Activated T-cell treated with anti-CD3 and anti-CD28 coated beads, Interleukin-2, amount 50 U/mL, for 72 hours (primary cell): ENCODE results near the gene ZNF593. TPM values are rescaled to one million over a fixed set of nuclear protein-coding genes. Genes with fewer than 3 reads are reported as not detected.
A peak's percentile ranks its signal among the peaks of the same experiment; 100 is the strongest.

ENCODE experiments used
- ATAC-seq, 2 donors: fragments of 150-1000 bp; cut with Tn5 transposase; replicated peaks in 1 of 2; 2 replicates each; pipeline ENCODE4 v1.10.0; 2021; ENCODE audit warnings: moderate library complexity in 2 of 2, mild to moderate bottlenecking in 1 of 2
- DNase-seq, 2 donors: peaks; one replicate each; pipeline ENCODE4 v3.0.0; 2021 to 2022; ENCODE audit warnings: mixed read lengths in 1 of 2
- H3K27ac Mint-ChIP-seq: one replicate; pipeline ENCODE4 v1.8.0; 2022; ENCODE audit warnings: mild to moderate bottlenecking, moderate library complexity, mixed read lengths
- H3K27me3 Mint-ChIP-seq: one replicate; pipeline ENCODE4 v1.8.0; 2022; ENCODE audit warnings: low read depth, mixed read lengths
- H3K36me3 Mint-ChIP-seq, 2 donors: one replicate each; pipeline ENCODE4 v1.8.0; 2022; ENCODE audit warnings: mixed read lengths in 2 of 2, mild to moderate bottlenecking in 1 of 2; ENCODE audit not compliant: insufficient read depth in 2 of 2
- H3K4me1 Mint-ChIP-seq: one replicate; pipeline ENCODE4 v1.8.0; 2022; ENCODE audit warnings: low read depth, mixed read lengths
- H3K4me3 Mint-ChIP-seq, 2 donors: one replicate each; pipeline ENCODE4 v1.8.0; 2022; ENCODE audit warnings: mild to moderate bottlenecking in 2 of 2, mixed read lengths in 2 of 2, moderate library complexity in 2 of 2
- H3K9me3 Mint-ChIP-seq, 2 donors: one replicate each; pipeline ENCODE4 v1.8.0; 2022; ENCODE audit warnings: mixed read lengths in 2 of 2
- total RNA-seq, 2 donors: library from RNA; stranded (reverse); gene quantifications; one replicate each; pipeline ENCODE4 v1.2.3, GENCODE V29; 2022

Gene ZNF593
- total RNA-seq, 2 donors from 2014 or later: 34.1 to 42.4 TPM

DNA sequence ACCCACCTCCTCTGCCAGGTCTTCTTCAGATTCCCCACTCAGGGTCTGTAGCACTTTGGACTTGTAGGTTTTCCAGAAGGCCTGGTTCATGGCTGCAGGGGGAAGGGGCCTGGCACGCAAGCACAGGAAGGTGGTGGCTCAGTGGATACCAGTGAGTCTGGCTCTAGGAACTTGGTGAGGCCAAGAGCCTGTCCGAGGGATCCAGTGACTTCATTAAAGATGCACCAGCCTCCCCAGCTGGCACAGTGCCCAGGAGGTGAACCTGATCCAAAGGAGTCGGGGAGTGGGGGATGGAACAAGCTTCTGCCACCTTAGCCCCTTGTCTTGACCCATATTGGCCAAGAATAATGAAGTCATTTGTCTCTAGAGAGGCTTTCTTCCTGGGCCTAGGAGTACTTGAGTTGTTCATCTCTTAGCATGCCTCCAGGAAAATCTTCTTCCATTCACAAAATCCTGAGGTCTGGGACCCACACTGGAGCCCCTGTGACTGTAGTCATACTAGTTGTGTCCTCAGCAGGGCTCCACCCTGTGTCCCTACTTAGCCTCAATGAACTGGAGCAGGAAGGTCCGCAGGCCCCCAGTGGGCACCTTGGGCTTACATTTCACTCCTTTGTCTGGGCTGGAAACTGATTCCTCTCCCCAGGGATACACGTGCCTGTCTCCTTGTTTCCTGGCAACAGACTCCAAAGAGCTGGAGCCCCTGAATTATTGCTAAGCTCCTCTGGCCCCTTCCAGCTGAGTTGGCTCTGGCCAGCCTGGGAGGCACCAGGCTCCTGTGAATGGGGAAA, 1.1 kb upstream of the ZNF593 start, which contains the start of gene C1orf232:
TSS of gene C1orf232 (minus strand) at position 554 of the 788 bp plus-strand sequence. CDS start at position 90, 464 bp downstream.
- DNase-seq (no peak), ATAC-seq (no peak)
- H3K9me3 Mint-ChIP-seq: no peaks in the 10 kb centered on the region
- H3K27ac Mint-ChIP-seq: peak within 1 kb of the TSS; percentile 56
- peak within 1 kb of the TSS; percentile 92 to 93 for H3K4me3 Mint-ChIP-seq
- peaks cover 13% of the 10 kb centered on the region for H3K27me3 Mint-ChIP-seq
- H3K36me3 Mint-ChIP-seq: no peaks in the 10 kb centered on the region
- H3K4me1 Mint-ChIP-seq: peaks cover 36% of the 10 kb centered on the region

DNA sequence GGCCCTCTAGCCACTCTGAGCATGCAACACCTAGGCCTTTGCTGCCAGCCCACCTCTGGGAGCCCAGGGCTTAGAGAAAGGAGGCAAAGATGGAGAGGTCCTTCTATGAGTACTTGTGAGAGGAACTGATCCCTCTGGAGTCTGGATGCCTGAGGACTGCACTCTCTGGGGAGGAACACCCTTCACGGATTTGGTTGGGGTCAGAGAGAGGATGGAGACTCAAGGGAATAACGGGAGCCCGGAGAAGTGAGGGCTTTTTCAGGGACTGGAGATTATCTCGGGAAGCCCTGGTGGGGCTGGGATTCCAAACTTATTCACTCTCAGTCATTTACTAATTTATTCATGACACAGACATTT, 532 bp upstream of the ZNF593 start:
- Mint-ChIP-seq H3K27me3 (peaks cover 9% of the 10 kb centered on the region), H3K27ac (peak overlapping the region; percentile 56), H3K36me3 (no peaks in the 10 kb centered on the region), H3K9me3 (no peaks in the 10 kb centered on the region), H3K4me3 (peak overlapping the region; percentile 92 to 93), H3K4me1 (peaks cover 42% of the 10 kb centered on the region)
- no peak for ATAC-seq
- DNase-seq: no peak

DNA sequence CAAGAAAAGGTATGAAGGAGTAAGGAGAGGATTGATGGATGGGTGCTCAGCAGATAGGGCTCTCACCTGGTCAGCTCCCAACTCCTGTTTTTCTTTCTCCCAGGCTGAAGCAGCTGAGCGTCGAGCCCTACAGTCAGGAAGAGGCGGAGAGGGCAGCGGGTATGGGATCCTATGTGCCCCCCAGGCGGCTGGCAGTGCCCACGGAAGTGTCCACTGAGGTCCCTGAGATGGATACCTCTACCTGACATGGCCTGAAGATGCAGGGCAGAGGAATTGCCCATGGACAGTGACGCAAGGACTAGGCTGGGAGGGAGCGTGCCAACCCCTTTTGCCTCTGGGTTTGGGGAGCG, 739 bp downstream of the ZNF593 start:
- no peaks in the 10 kb centered on the region for H3K27me3 Mint-ChIP-seq
- H3K4me1 Mint-ChIP-seq: peaks cover 33% of the 10 kb centered on the region
- DNase-seq (no peak), ATAC-seq (no peak)
- no peaks in the 10 kb centered on the region for H3K9me3 Mint-ChIP-seq
- H3K4me3 Mint-ChIP-seq: peak overlapping the region; percentile 92 to 93
- peak overlapping the region; percentile 78 for H3K27ac Mint-ChIP-seq
- no peaks in the 10 kb centered on the region for H3K36me3 Mint-ChIP-seq

DNA sequence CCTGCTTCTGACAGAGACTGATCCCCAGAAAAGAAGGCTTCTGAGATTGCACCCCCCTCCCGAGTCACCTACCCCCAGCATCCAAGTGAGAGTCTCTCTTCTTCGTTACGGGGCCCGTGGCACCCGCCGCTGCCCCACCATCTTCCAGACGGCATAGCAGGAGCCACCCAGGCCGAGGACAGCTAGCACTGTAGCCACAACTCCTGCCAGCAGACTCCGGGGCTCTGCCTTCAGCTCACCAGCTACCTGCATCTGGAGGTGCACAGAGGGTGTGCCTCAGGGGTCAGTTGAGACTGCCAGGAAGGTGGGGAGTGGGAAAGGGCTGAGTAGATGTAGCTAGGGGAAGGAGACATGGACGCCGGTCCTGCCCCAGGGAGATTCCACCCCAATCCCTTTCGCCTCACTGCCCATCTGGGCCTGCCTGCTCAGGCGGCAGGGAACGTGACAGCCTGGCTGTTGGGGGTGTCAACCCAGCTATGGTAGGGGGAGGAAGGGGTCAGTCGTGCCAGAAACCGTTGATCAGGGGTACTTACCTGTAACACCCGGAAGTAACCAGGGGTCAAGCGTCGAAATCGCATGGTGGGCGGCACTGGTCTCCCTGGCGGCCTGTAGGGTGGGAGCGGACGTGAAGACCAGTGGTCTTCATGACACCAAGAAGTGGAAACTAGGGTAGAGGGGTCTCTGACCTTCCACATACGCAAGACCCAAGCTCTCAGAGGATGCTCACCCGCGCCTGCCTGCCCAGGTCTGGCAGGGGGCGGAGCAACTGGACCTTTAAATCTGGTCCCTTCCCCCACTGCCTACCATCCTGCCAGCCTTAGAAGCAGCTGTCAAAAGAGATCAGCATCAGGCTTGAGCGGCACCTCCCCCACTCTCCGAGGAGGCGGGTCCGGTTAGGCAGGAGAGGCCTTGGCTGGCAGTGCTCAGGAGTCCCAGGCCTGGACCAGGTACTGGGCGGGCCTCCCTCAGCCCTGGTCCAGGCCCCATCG, 1.7 kb downstream of the ZNF593 start, which contains the start of gene ZNF593OS:
TSS of gene ZNF593OS (minus strand) at position 749 of the 989 bp plus-strand sequence. CDS start at position 578, 171 bp downstream.
- H3K27me3 Mint-ChIP-seq: no peaks in the 10 kb centered on the region
- H3K27ac Mint-ChIP-seq: no peak within 1 kb of the TSS
- ATAC-seq (no peak), DNase-seq (no peak)
- H3K36me3 Mint-ChIP-seq: no peaks in the 10 kb centered on the region
- peaks cover 28% of the 10 kb centered on the region for H3K4me1 Mint-ChIP-seq
- no peaks in the 10 kb centered on the region for H3K9me3 Mint-ChIP-seq
- peak within 1 kb of the TSS; percentile 92 to 93 for H3K4me3 Mint-ChIP-seq

DNA sequence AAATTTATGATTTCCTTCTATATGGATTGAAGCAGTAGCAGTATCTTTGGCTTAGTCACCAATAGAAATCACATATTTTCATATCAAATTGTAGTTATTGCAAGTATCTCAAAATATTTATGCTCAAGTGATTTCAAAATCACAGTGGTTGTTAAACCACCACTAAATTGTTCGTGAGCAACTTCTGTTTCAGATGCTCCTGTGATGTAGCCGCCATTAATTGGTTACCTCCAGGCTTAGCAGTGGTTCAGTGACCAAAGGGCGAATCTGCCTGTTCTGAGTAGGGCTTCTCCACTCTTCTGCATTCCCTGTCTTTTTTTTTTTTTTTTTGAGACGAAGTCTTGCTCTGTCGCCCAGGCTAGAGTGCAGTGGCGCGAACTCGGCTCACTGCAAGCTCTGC, 5.6 kb downstream of the ZNF593 start:
- H3K4me3 Mint-ChIP-seq: no peak overlapping the region
- DNase-seq: no peak
- H3K36me3 Mint-ChIP-seq: no peaks in the 10 kb centered on the region
- no peaks in the 10 kb centered on the region for H3K27me3 Mint-ChIP-seq
- ATAC-seq: no peak
- H3K27ac Mint-ChIP-seq: no peak overlapping the region
- no peaks in the 10 kb centered on the region for H3K9me3 Mint-ChIP-seq
- H3K4me1 Mint-ChIP-seq: peaks cover 18% of the 10 kb centered on the region

DNA sequence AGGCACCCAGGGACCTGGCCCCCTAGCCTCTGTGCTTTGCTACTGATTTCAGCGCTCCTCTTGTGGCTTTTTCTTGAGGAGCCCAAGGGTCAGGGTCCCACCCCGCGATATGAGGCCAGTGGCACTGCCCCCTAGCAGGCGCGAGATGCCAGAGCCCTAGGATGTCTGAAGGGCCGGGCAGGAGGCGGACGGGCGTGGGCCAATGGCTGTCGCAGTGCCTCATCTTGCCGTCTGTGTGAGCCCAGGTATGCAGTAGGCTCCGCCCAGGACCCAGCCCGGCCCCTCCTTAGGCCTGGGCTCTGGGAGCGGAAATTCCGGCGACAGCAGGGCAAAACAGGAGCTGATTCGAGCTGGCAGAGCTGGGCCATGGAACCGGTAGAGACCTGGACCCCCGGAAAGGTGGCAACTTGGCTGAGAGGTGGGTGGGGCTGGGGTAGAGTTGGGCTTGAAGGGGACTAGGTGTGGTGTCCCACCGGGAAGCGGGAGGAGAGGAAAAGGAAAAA, 7.5 kb downstream of the ZNF593 start, which contains the start of gene CNKSR1:
TSS of gene CNKSR1 (plus strand) at position 310 of the 503 bp plus-strand sequence. CDS start at position 367, 57 bp downstream.
- ATAC-seq: peak in 1 of 2 donors; percentile 55
- Mint-ChIP-seq H3K4me1 (peaks cover 15% of the 10 kb centered on the region), H3K36me3 (no peaks in the 10 kb centered on the region), H3K27ac (no peak within 1 kb of the TSS), H3K9me3 (no peaks in the 10 kb centered on the region), H3K4me3 (peak within 1 kb of the TSS in 1 of 2 donors; percentile 75), H3K27me3 (no peaks in the 10 kb centered on the region)
- DNase-seq: peak in 1 of 2 donors; percentile 27

DNA sequence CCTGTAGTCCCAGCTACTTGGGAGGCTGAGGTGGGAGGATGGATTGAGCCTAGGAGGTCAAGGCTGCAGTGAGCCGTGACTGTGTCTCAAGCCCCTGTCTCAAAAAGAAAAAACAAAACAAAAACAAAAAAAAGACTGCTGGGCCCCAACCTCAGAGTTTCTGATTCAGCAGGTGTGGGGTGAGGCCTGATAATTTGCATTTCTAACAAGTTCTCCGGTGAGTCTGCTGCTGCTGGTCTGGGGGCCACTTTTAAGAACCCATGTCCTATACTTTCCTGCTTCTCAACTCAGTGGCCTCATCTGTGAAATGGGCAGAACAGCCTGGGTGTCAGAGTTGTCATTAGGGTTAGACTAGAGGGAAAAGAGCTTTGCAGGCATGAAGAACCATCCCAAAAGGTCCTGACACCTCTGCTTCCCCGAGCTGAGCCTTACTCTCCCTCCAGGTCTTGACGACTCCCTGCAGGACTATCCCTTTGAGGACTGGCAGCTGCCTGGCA, 10.3 kb downstream of the ZNF593 start:
- Mint-ChIP-seq H3K4me1 (peaks cover 8% of the 10 kb centered on the region), H3K4me3 (no peak overlapping the region), H3K27ac (no peak overlapping the region), H3K27me3 (no peaks in the 10 kb centered on the region), H3K36me3 (no peaks in the 10 kb centered on the region), H3K9me3 (no peaks in the 10 kb centered on the region)
- ATAC-seq (no peak), DNase-seq (no peak)

DNA sequence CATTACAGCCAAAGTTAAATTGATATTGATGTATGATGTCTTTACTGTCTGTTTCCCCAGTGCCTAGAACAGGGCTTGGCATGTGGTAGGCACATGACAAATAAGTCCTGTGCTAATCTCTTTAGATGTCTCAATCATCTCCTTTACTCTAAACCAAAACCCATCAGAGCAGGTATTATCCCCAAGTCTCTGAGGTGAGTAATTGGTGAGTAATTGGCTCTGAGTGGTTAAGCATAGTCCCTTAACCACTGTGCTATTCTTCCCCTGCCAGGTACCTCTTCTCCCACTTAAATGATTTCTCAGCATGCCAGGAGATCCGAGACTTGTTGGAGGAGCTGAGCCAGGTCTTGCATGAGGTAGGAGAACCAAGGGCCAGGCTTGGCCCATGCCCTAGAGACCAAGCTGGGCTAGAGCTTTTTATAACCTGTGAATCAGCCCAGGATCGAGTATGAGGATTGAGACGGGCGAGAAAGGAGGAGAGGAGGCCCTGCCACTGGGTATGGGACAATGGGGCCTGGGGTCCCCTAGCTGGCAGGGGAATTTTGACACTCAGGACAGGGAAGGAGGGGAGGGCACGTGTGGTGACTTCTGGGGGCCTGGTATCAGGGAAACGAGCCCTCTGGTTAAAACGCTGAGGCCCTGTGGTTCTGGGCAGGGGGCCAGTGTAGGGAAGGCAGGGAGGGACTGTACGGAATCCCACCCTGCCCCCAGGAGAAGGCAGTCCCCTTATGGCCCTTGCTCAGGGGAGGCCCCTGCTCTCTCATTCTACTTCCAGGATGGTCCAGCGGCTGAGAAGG, 12.1 kb downstream of the ZNF593 start:
- H3K4me1 Mint-ChIP-seq: peaks cover 8% of the 10 kb centered on the region
- no peaks in the 10 kb centered on the region for H3K36me3 Mint-ChIP-seq
- ATAC-seq: peak; percentile 91 to 93
- no peak for DNase-seq
- no peaks in the 10 kb centered on the region for H3K27me3 Mint-ChIP-seq
- H3K4me3 Mint-ChIP-seq: no peak overlapping the region
- no peaks in the 10 kb centered on the region for H3K9me3 Mint-ChIP-seq
- H3K27ac Mint-ChIP-seq: no peak overlapping the region

DNA sequence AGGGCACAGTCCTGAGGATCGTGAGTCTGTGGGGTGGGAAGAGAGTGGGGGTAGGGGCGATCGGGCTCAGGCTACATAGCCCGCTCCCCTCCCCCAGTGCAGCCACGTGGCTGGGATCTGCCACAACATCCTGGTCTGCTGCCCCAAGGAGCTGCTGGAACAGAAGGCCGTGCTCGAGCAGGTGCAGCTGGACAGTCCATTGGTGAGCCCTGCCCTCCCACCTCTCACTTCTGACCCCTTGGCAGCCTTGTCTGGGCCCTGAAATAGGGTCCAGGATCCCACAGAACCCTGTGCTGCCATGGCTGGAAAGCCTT, 12.6 kb downstream of the ZNF593 start:
- ATAC-seq: no peak
- Mint-ChIP-seq H3K36me3 (no peaks in the 10 kb centered on the region), H3K9me3 (no peaks in the 10 kb centered on the region), H3K27me3 (no peaks in the 10 kb centered on the region), H3K27ac (no peak overlapping the region), H3K4me1 (peaks cover 8% of the 10 kb centered on the region), H3K4me3 (no peak overlapping the region)
- DNase-seq: no peak

DNA sequence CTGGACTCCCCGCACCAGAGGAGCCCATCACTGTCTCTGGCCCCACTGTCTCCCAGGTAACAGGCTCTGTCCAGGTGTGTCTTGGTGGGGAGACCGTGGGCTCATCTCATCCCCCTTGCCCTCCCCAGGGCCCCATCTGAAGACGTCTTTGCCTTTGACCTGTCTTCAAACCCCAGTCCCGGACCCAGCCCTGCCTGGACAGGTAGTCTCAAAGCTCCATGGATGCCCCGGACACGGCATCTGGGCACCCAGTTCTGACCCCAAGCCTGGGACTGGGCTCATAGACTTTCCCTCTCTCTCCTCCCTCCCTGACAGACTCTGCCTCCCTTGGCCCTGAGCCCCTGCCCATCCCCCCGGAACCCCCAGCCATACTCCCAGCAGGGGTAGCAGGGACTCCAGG, 14.4 kb downstream of the ZNF593 start:
- H3K27me3 Mint-ChIP-seq: no peaks in the 10 kb centered on the region
- DNase-seq (no peak), ATAC-seq (no peak)
- H3K4me1 Mint-ChIP-seq: peaks cover 8% of the 10 kb centered on the region
- no peaks in the 10 kb centered on the region for H3K36me3 Mint-ChIP-seq
- no peak overlapping the region for H3K4me3 Mint-ChIP-seq
- no peak overlapping the region for H3K27ac Mint-ChIP-seq
- H3K9me3 Mint-ChIP-seq: no peaks in the 10 kb centered on the region

DNA sequence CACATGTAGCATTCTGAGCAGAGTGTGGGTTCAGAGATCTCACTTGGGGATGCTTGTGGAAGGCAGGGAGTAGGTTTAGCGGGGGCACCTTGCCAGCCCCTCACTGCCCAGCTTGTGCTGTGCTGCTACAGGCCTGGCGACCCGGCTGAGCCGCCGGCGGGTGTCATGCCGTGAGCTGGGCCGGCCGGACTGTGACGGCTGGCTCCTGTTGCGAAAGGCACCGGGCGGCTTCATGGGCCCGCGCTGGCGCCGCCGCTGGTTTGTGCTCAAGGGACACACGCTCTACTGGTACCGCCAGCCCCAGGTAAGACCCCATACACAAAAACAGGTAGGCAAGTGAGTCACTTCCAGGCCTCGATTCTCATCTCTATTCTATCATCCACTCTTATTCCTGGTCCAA, 15.2 kb downstream of the ZNF593 start:
- ATAC-seq (no peak), DNase-seq (no peak)
- Mint-ChIP-seq H3K36me3 (no peaks in the 10 kb centered on the region), H3K4me3 (no peak overlapping the region), H3K27me3 (no peaks in the 10 kb centered on the region), H3K4me1 (peaks cover 8% of the 10 kb centered on the region), H3K27ac (no peak overlapping the region), H3K9me3 (no peaks in the 10 kb centered on the region)

DNA sequence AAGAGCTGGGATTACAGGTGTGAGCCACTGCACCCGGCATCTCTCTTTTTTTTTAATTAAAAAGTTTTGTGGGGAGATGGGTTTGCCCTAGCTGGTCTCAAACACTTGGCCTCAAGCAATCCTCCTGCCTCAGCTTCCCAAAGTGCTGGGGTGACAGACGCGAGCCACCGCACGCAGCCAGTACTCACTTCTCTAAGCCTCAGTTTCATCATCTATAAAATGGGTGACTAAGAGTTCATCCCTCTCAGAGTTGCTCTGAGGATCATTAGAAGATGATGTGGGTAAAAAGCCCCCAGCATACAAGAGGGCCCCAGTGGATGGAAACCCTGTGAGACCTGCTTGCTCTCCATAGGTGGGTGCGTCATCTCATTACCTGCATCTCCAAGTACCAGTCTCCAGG, 18.2 kb downstream of the ZNF593 start:
- ATAC-seq: no peak
- Mint-ChIP-seq H3K36me3 (no peaks in the 10 kb centered on the region), H3K4me1 (peaks cover 15% of the 10 kb centered on the region), H3K4me3 (no peak overlapping the region), H3K27me3 (no peaks in the 10 kb centered on the region), H3K27ac (no peak overlapping the region), H3K9me3 (no peaks in the 10 kb centered on the region)
- no peak for DNase-seq
